ENCODE data around the gene PNKP.

Gene PNKP

DNA sequence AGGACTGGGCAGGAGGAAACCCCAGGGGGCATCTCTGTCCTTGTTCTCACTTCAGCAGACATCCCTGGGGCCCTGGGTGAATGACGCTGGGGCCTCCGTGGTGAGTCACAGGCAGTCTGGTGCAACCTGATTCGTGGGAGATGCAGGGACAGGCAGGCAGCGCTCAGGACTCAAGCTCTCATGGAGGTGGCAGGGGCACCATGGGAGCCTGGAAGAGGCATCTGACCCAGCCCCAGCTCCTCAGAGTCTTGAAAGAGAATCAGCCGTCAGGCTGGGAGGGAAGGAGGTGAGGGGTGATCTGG lies 30.4 kb downstream of the PNKP start:
- DNase-seq, result no peak
- Histone ChIP-seq H3K4me3 (ENCODE audit: low read depth, low read length) (no peak overlapping the region), H3K9me3 (ENCODE audit: severe bottlenecking) (no peaks in the 10 kb centered on the region), H3K36me3 (peaks cover 90% of the 10 kb centered on the region), H3K27me3 (ENCODE audit: insufficient read depth, low read depth, severe bottlenecking) (no peaks in the 10 kb centered on the region), H3K27ac (no peak overlapping the region)
- TF ChIP-seq, protein P1, sequence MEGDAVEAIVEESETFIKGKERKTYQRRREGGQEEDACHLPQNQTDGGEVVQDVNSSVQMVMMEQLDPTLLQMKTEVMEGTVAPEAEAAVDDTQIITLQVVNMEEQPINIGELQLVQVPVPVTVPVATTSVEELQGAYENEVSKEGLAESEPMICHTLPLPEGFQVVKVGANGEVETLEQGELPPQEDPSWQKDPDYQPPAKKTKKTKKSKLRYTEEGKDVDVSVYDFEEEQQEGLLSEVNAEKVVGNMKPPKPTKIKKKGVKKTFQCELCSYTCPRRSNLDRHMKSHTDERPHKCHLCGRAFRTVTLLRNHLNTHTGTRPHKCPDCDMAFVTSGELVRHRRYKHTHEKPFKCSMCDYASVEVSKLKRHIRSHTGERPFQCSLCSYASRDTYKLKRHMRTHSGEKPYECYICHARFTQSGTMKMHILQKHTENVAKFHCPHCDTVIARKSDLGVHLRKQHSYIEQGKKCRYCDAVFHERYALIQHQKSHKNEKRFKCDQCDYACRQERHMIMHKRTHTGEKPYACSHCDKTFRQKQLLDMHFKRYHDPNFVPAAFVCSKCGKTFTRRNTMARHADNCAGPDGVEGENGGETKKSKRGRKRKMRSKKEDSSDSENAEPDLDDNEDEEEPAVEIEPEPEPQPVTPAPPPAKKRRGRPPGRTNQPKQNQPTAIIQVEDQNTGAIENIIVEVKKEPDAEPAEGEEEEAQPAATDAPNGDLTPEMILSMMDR (IDR thresholded peaks at IDR 0.05; ENCODE audit: low read depth, low read length), result no peak

DNA sequence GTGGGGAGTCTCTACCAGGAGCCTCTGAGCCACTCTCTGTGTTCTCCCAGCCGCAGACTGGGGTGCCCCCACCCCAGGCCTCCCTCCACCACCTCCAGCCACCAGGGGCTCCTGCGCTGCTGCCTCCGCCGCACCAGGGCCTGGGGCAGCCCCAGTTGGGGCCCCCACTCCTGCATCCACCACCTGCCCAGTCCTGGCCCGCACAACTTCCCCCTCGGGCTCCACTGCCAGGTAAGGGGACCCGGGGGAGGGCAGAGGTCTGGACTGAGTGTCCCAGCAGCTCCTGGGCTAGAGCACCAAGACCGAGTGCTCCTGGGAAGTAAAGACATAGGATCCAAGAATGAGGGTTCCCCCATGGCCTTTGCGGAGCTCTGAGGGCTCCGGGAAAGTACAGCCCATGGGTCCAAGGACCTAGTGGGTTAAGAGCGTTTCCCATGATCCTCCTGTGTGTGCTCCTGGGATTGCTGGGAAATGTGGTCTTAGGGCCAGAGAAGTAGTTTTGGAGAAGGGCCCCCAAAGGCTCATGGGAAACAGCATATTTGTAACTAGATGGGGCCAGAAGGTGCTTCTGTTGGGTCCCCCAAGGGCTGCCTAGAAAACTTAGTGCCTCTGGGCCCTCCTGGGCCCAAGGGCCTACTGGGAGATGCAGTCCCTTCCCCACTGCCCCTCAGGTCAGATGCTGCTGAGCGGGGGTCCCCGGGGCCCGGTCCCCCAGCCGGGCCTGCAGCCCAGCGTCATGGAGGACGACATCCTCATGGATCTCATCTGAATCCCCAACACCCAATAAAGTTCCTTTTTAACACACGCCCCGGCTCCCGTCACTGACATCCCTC lies 31.0 kb downstream of the PNKP start:
- H3K27ac ChIP-seq, result no peak overlapping the region
- no peak overlapping the region for H3K4me3 ChIP-seq (ENCODE audit: low read depth, low read length)
- TF ChIP-seq, protein P1 (IDR thresholded peaks at IDR 0.05; ENCODE audit: low read depth, low read length), result no peak
- H3K36me3 ChIP-seq, result peaks cover 95% of the 10 kb centered on the region
- DNase-seq, result no peak
- no peaks in the 10 kb centered on the region for H3K27me3 ChIP-seq (ENCODE audit: insufficient read depth, low read depth, severe bottlenecking)
- no peaks in the 10 kb centered on the region for H3K9me3 ChIP-seq (ENCODE audit: severe bottlenecking)

DNA sequence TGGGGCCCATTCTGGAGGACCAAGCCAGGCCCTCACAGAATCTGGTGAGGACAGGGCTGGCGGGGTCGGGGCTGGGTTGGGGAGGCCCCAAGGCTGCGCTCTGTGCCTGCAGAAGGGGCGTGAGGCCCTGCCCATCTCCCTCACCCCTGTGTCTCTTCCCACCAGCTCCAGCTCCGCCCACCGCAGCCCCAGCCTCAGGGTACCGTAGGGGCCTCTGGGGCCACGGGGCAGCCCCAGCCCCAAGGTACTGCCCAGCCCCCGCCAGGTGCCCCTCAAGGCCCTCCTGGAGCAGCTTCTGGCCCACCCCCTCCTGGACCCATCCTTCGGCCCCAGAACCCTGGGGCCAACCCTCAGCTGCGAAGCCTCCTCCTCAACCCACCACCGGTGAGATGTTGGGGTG lies 31.8 kb downstream of the PNKP start:
- Histone ChIP-seq H3K9me3 (ENCODE audit: severe bottlenecking) (no peaks in the 10 kb centered on the region), H3K36me3 (peaks cover 98% of the 10 kb centered on the region), H3K4me3 (ENCODE audit: low read depth, low read length) (no peak overlapping the region), H3K27me3 (ENCODE audit: insufficient read depth, low read depth, severe bottlenecking) (no peaks in the 10 kb centered on the region), H3K27ac (no peak overlapping the region)
- TF ChIP-seq, protein P1 (IDR thresholded peaks at IDR 0.05; ENCODE audit: low read depth, low read length), result no peak
- no peak for DNase-seq

- H3K27ac ChIP-seq, result no peak overlapping the region
- TF ChIP-seq, protein P1 (IDR thresholded peaks at IDR 0.05; ENCODE audit: low read depth, low read length), result no peak
- DNase-seq, result no peak
- H3K36me3 ChIP-seq, result peaks cover 87% of the 10 kb centered on the region
- H3K4me3 ChIP-seq (ENCODE audit: low read depth, low read length), result no peak overlapping the region
- no peaks in the 10 kb centered on the region for H3K9me3 ChIP-seq (ENCODE audit: severe bottlenecking)
- H3K27me3 ChIP-seq (ENCODE audit: insufficient read depth, low read depth, severe bottlenecking), result no peaks in the 10 kb centered on the region
Observed at GRCh38 chr19:49833599-49833998, 33.8 kb downstream of the PNKP start.

- H3K9me3 ChIP-seq (ENCODE audit: severe bottlenecking), result no peaks in the 10 kb centered on the region
- H3K36me3 ChIP-seq, result peaks cover 82% of the 10 kb centered on the region
- TF ChIP-seq, protein P1 (IDR thresholded peaks at IDR 0.05; ENCODE audit: low read depth, low read length), result no peak
- DNase-seq, result no peak
- H3K4me3 ChIP-seq (ENCODE audit: low read depth, low read length), result no peak overlapping the region
- no peaks in the 10 kb centered on the region for H3K27me3 ChIP-seq (ENCODE audit: insufficient read depth, low read depth, severe bottlenecking)
- H3K27ac ChIP-seq, result no peak overlapping the region
Observed at GRCh38 chr19:49832556-49832955, 34.8 kb downstream of the PNKP start.

- no peak for DNase-seq
- Histone ChIP-seq H3K9me3 (ENCODE audit: severe bottlenecking) (no peaks in the 10 kb centered on the region), H3K27me3 (ENCODE audit: insufficient read depth, low read depth, severe bottlenecking) (no peaks in the 10 kb centered on the region), H3K36me3 (peaks cover 80% of the 10 kb centered on the region), H3K4me3 (ENCODE audit: low read depth, low read length) (no peak overlapping the region), H3K27ac (no peak overlapping the region)
- TF ChIP-seq, protein P1 (IDR thresholded peaks at IDR 0.05; ENCODE audit: low read depth, low read length), result no peak
Observed at GRCh38 chr19:49831592-49831991, 35.8 kb downstream of the PNKP start.

Measured in WERI-Rb-1 (cell line).